Measurements from ENCODE around the gene CCP110.

CCP110 gene

DNA sequence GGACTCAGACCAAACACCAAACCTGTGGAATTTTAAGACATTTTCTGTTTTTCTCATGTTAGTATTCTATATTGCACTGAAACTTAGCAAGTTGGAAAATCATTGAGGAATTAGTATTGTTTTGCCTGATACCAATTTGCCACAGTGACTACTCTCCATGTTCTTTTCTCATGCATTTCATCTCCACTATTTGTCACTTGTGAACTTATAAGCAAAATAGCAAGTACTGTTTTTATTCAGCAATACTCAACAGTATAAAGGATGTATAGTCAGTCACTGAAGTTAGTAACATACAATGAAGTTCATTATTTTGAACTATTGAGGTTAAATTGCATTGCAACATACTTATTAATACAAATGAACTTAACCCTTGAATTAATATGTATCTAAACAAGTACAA lies 25.9 kb downstream of the CCP110 start:
- TF ChIP-seq, protein P1, sequence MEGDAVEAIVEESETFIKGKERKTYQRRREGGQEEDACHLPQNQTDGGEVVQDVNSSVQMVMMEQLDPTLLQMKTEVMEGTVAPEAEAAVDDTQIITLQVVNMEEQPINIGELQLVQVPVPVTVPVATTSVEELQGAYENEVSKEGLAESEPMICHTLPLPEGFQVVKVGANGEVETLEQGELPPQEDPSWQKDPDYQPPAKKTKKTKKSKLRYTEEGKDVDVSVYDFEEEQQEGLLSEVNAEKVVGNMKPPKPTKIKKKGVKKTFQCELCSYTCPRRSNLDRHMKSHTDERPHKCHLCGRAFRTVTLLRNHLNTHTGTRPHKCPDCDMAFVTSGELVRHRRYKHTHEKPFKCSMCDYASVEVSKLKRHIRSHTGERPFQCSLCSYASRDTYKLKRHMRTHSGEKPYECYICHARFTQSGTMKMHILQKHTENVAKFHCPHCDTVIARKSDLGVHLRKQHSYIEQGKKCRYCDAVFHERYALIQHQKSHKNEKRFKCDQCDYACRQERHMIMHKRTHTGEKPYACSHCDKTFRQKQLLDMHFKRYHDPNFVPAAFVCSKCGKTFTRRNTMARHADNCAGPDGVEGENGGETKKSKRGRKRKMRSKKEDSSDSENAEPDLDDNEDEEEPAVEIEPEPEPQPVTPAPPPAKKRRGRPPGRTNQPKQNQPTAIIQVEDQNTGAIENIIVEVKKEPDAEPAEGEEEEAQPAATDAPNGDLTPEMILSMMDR (conservative IDR thresholded peaks at IDR 0.05; ENCODE audit: low read depth), result no peak

DNA sequence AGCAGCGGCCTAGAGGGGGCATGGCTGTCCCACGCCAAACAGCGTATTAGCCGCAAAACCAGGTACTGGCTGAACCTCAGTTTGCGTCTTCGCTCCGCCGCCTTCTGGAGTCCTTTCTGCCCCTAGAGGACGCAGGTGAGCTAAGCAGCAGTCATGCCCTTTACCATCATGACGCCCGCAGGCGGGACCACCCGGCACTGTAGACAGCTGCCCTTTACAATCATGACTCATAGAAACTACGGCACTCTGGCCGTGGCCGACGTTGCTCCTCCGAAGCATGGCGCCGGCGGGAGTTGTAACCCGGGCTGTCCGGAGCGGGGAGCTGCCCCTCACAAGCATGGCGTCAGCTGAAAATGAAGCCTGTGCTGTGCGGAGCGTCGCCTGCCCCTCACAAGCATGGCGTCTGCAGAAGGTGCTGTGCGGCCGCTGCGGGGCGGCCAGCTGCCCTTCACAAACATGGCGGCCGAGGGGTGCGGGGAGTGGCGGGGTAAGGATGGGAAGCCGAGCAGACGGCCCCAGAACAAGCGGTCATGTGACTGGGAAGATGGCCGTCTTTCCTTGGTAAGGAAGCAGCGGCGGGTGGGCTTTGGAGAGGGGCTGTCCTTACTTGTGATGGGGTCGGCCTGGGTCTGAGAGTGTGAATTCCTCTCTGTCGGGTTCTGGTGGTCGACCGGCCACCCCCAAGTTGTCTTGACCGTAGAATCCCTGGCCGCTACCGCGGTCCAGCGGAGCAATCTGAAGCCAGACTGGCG lies 31.6 kb downstream of the CCP110 start, which contains the start of gene VPS35L:
VPS35L (plus strand) TSS at position 518 of the 752 bp plus-strand sequence; CDS start at position 545, 27 bp downstream.
- CTCF ChIA-PET, result interaction anchor here (0.6 to 1.1 kb wide), 6 partner anchors 25 to 745 kb away, joined by 3 to 6 read pairs (median 4); no protein-coding TSS in a partner anchor
- peak; percentile 91 for DNase-seq (ENCODE audit: low spot score)
- peak within 1 kb of the TSS; percentile 75 for H3K27ac ChIP-seq
- POLR2A ChIA-PET (ENCODE audit: low non-redundant PET), result interaction anchor here (0.6 kb wide), 1 partner anchor 17 kb away, joined by 5 read pairs; no protein-coding TSS in a partner anchor
- TF ChIP-seq, protein P1 (conservative IDR thresholded peaks at IDR 0.05; ENCODE audit: low read depth), result peak; percentile 87

More for the DNA sequence above, 25.9 kb downstream of the CCP110 start:
- ChIA-PET POLR2A (ENCODE audit: low non-redundant PET) (no interaction called here), CTCF (no interaction called here)
- DNase-seq (ENCODE audit: low spot score), result no peak
- H3K27ac ChIP-seq, result no peak overlapping the region

DNA sequence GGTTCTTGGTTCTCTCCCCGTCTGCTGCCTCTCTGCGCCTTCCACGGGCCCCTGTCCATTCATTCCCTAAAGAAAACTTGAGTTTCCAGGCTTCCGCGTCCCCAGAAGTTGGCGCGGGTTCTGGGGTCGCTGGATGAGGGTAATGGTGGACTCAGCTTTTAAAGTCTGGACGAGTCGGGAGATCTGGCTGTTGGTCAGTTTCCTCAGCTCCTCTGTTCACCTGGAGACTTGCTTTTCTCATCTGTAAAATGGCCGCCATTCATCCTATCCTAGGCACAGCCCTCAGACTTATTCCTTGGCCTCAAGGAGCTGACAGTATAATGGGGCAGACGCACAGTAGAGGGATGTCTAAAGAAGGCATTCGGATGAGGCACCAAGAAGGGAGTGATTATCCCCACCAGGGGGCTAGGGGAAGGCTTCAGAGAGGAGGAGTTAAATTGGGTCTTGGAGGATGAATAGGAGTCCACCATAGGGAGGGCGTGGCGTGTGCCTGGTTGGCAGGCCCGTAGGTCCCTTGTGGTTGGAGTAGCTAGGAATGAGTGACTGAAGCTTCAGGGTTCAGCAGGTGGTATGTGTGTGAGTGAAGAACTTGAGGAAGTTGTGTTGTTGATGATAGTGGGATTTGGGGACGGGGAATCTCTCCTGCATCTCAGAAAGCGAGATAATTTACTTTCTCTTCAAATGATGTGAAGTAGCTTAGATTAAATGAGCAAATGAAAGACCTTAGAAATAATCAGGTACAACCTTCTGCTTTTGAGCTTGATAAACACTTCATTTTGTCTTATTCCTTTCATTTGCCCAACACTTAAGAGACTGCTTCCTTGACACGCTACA lies 32.4 kb downstream of the CCP110 start:
- no peak for DNase-seq (ENCODE audit: low spot score)
- TF ChIP-seq, protein P1 (conservative IDR thresholded peaks at IDR 0.05; ENCODE audit: low read depth), result no peak
- POLR2A ChIA-PET (ENCODE audit: low non-redundant PET), result interaction anchor here (0.6 kb wide), 1 partner anchor 18 kb away, joined by 5 read pairs; no protein-coding TSS in a partner anchor
- CTCF ChIA-PET, result interaction anchor here (0.7 to 1.1 kb wide), 4 partner anchors 38 to 744 kb away, joined by 3 to 6 read pairs (median 4); no protein-coding TSS in a partner anchor
- H3K27ac ChIP-seq, result peak overlapping the region; percentile 75

DNA sequence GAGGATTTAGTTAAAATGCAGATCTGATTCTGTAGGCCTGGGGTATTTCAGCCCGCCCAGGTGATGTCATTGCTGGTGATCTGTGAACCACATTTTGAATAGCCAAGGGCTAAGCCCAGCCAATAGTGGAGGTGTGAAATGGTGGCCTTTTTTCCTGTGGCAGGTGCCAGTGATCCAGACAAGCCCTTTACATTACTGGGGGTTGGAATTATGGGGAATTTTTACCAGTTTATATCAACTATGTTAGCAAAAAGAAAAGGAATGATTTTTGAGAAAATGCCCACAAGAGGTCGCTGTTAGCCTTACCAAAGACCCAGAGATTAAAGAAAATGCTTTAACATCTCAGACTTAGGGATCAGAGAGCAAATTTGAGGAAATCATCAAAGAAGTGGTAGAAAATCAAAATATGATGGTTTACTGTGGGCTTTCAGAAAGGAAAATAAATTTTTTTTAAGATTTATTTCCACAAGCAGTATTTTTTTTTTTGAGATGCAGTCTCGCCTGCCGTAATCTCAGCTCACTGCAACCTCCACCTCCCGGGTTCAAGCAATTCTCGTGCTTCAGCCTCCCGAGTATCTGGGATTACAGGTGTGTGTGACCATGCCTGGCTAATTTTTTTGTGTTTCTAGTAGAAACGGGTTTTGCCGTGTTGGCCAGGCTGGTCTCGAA lies 35.6 kb downstream of the CCP110 start:
- POLR2A ChIA-PET (ENCODE audit: low non-redundant PET), result no interaction called here
- CTCF ChIA-PET, result interaction anchor here (0.6 to 0.8 kb wide), 2 partner anchors 47 to 139 kb away, joined by 7 to 8 read pairs; no protein-coding TSS in a partner anchor
- peak; percentile 38 for DNase-seq (ENCODE audit: low spot score)
- no peak overlapping the region for H3K27ac ChIP-seq
- TF ChIP-seq, protein P1 (conservative IDR thresholded peaks at IDR 0.05; ENCODE audit: low read depth), result peak; percentile 75

DNA sequence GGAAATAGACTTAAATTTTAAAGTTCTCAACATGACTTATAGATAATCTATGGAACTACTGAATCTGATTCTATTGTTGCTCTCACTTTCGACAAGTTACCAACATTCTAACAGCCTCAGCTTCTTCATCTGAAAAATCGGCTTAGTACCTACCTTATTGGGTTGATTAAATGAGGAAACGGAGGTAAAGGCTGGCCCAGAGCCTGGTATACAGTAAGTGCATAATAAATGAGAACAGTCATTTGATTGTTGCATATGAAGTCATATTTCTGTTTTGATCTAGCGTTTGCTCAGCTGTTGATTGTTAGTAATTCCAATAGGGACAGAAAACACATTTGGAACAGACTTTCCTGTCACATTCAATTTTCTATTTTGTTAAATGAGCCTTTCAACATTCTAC lies 36.3 kb downstream of the CCP110 start:
- POLR2A ChIA-PET (ENCODE audit: low non-redundant PET), result no interaction called here
- no peak for DNase-seq (ENCODE audit: low spot score)
- CTCF ChIA-PET, result interaction anchor here (0.6 to 0.8 kb wide), 3 partner anchors 46 to 139 kb away, joined by 3 to 8 read pairs (median 7); no protein-coding TSS in a partner anchor
- TF ChIP-seq, protein P1 (conservative IDR thresholded peaks at IDR 0.05; ENCODE audit: low read depth), result no peak
- no peak overlapping the region for H3K27ac ChIP-seq
